Activated gamma-delta T cell treated with anti-CD3 and anti-CD28 coated beads, Interleukin-2, amount 50 U/mL, for 16 hours (primary cell): ENCODE results near the gene PGM1.
A peak's percentile ranks its signal among the peaks of the same experiment; 100 is the strongest.

ENCODE experiments used
- DNase-seq: peaks from one replicate; pipeline ENCODE4 v3.0.0-alpha.2; 2020; ENCODE audit warnings: low read depth

PGM1 gene

GRCh38 chr1:63601061-63601460, 7.8 kb downstream of the PGM1 start:
- no peak for DNase-seq

GRCh38 chr1:63601463-63601862, 8.3 kb downstream of the PGM1 start:
- no peak for DNase-seq

GRCh38 chr1:63601912-63602311, 8.7 kb downstream of the PGM1 start:
- no peak for DNase-seq

- no peak for DNase-seq
Observed at GRCh38 chr1:63602629-63603028, 9.4 kb downstream of the PGM1 start.

GRCh38 chr1:63603810-63604209, 10.6 kb downstream of the PGM1 start:
- DNase-seq: no peak

GRCh38 chr1:63607322-63607721, 14.1 kb downstream of the PGM1 start:
- DNase-seq: no peak

GRCh38 chr1:63611231-63611630, 18.0 kb downstream of the PGM1 start:
- no peak for DNase-seq

GRCh38 chr1:63612564-63612963, 19.4 kb downstream of the PGM1 start:
- no peak for DNase-seq

- DNase-seq: no peak
Observed at GRCh38 chr1:63612971-63613370, 19.8 kb downstream of the PGM1 start.

- peak; percentile 47 for DNase-seq
Observed at GRCh38 chr1:63615768-63616420, 22.7 kb downstream of the PGM1 start.

- DNase-seq: no peak
Observed at GRCh38 chr1:63617450-63617849, 24.2 kb downstream of the PGM1 start.

GRCh38 chr1:63618011-63618410, 24.8 kb downstream of the PGM1 start:
- DNase-seq: no peak

GRCh38 chr1:63619558-63619957, 26.3 kb downstream of the PGM1 start:
- DNase-seq: no peak

- DNase-seq: no peak
Observed at GRCh38 chr1:63620671-63621070, 27.5 kb downstream of the PGM1 start.

GRCh38 chr1:63621075-63621474, 27.9 kb downstream of the PGM1 start:
- DNase-seq: no peak

- no peak for DNase-seq
Observed at GRCh38 chr1:63621698-63622097, 28.5 kb downstream of the PGM1 start.

GRCh38 chr1:63622849-63623566, 29.8 kb downstream of the PGM1 start:
- DNase-seq: no peak

- DNase-seq: no peak
Observed at GRCh38 chr1:63623952-63624351, 30.7 kb downstream of the PGM1 start.

GRCh38 chr1:63624911-63625310, 31.7 kb downstream of the PGM1 start:
- no peak for DNase-seq

GRCh38 chr1:63626222-63626621, 33.0 kb downstream of the PGM1 start:
- no peak for DNase-seq

GRCh38 chr1:63628607-63629006, 35.4 kb downstream of the PGM1 start:
- no peak for DNase-seq

- no peak for DNase-seq
Observed at GRCh38 chr1:63630238-63630637, 37.0 kb downstream of the PGM1 start.

GRCh38 chr1:63630666-63631065, 37.5 kb downstream of the PGM1 start:
- DNase-seq: no peak

GRCh38 chr1:63632110-63632509, 38.9 kb downstream of the PGM1 start:
- no peak for DNase-seq
